GM12878 (cell line): ENCODE results near the gene TSLP. TPM values are rescaled to one million over a fixed set of nuclear protein-coding genes. Genes with fewer than 3 reads are reported as not detected.

Experiments used
- ATAC-seq: fragments of 200-7000 bp; cut with Tn5 transposase; 3 replicates; pipeline ENCODE4 v1.9.1; 2020; ENCODE audit warnings: mild to moderate bottlenecking, moderate library complexity
- BruUV-seq: library from RNA; stranded (reverse); fragments of 400-500 nt; replicated peaks from 2 replicates; lab custom pipeline; 2021; lab: Mats Ljungman, UMichigan
- CTCF ChIA-PET: fragments of 300-600 bp; sonication (Branson Sonifier 250); formaldehyde crosslinking; extraction: SDS; loops from one replicate; lab custom pipeline; 2021; ENCODE audit warnings: inconsistent platforms; lab: Yijun Ruan, JAX
- POLR2A ChIA-PET: fragments of 350-600 bp; formaldehyde crosslinking; extraction: SDS; loops from one replicate; lab custom pipeline; 2021; ENCODE audit warnings: inconsistent platforms; lab: Charles Lee
- RAD21 ChIA-PET: fragments of 300-600 bp; sonication (Branson Sonifier 250); formaldehyde crosslinking; loops from one replicate; lab custom pipeline; 2023; ENCODE audit warnings: antibody characterized with exemption; ENCODE audit not compliant: unreplicated experiment; lab: Charles Lee
- SMC1A ChIA-PET: fragments of 300-600 bp; sonication (Branson Sonifier 250); formaldehyde crosslinking; loops from one replicate; lab custom pipeline; 2023; ENCODE audit not compliant: unreplicated experiment, uncharacterized antibody; lab: Charles Lee
- DNase-seq: peaks from one replicate; pipeline ENCODE4 v3.0.0-alpha.2; 2011; ENCODE audit warnings: low read depth, low spot score
- FAIRE-seq: peaks from 3 replicates; lab custom pipeline; 2011; peaks lifted over from hg19 to GRCh38; lab: Jason Lieb, UNC
- H2AFZ ChIP-seq: 2 replicates; pipeline ENCODE4 v1.6.0; 2011; ENCODE audit warnings: low read depth, low read length, control low read depth; ENCODE audit not compliant: control insufficient read depth
- H3K27ac ChIP-seq: 2 replicates; pipeline ENCODE4 v1.5.1; 2011; ENCODE audit warnings: control low read depth; ENCODE audit not compliant: control insufficient read depth, insufficient read depth
- H3K27me3 ChIP-seq, 2 experiments: replicated peaks in 1 of 2; 2 replicates each; pipeline versions ENCODE4 v1.6.0 to v1.6.1; 2011; ENCODE audit warnings: low read length in 1 of 2; ENCODE audit not compliant: control insufficient read depth in 2 of 2, insufficient read depth in 2 of 2
- H3K36me3 ChIP-seq, 2 experiments: 2 replicates each; pipeline ENCODE4 v1.5.1; 2011; ENCODE audit warnings: low read length in 1 of 2; ENCODE audit not compliant: control insufficient read depth in 2 of 2, insufficient read depth in 2 of 2
- H3K4me1 ChIP-seq: 2 replicates; pipeline ENCODE4 v1.6.1; 2011; ENCODE audit warnings: mild to moderate bottlenecking, low read length, moderate library complexity, mixed read lengths; ENCODE audit not compliant: control insufficient read depth, insufficient read depth
- H3K4me2 ChIP-seq: 2 replicates; pipeline ENCODE4 v1.6.0; 2011; ENCODE audit warnings: control low read depth; ENCODE audit not compliant: control insufficient read depth, insufficient read depth
- H3K4me3 ChIP-seq: fragments of 200-600 bp; sonication (generic); 2 replicates; pipeline ENCODE4 v1.5.1; 2016
- H3K79me2 ChIP-seq: 2 replicates; pipeline ENCODE4 v1.6.0; 2011; ENCODE audit warnings: low read length; ENCODE audit not compliant: control insufficient read depth, insufficient read depth
- H3K9ac ChIP-seq: 2 replicates; pipeline ENCODE4 v1.8.0; 2011; ENCODE audit warnings: low read length, control low read depth, mixed read lengths; ENCODE audit not compliant: control insufficient read depth, insufficient read depth
- H3K9me3 ChIP-seq: replicated peaks from 3 replicates; pipeline ENCODE4 v1.5.1; 2011; ENCODE audit warnings: mild to moderate bottlenecking, low read length; ENCODE audit not compliant: control insufficient read depth, insufficient read depth
- H4K20me1 ChIP-seq: 2 replicates; pipeline ENCODE4 v1.6.0; 2011; ENCODE audit not compliant: control insufficient read depth, insufficient read depth
- ATF7 ChIP-seq: fragments of 450-650 bp; IDR thresholded peaks from 2 replicates; pipeline ENCODE4 v1.6.1; 2016; ENCODE audit warnings: low read depth, mild to moderate bottlenecking
- EP300 ChIP-seq, 2 experiments: fragments of 150-350 bp in 1 of 2; IDR thresholded peaks; 2 replicates each; pipeline ENCODE4 v1.6.1; 2011 to 2012; ENCODE audit warnings: low read depth in 2 of 2, low read length in 2 of 2, borderline replicate concordance in 1 of 2, improper control_type of control experiment in 1 of 2, inconsistent platforms in 1 of 2; ENCODE audit not compliant: control insufficient read depth in 1 of 2
- HDAC2 ChIP-seq: fragments of 200-600 bp; sonication (generic); IDR thresholded peaks from 2 replicates; pipeline ENCODE4 v1.6.1; 2017
- JUND ChIP-seq: IDR thresholded peaks from 2 replicates; pipeline ENCODE4 v1.6.1; 2012; ENCODE audit warnings: low read depth, mild to moderate bottlenecking, low read length, improper control_type of control experiment, moderate library complexity
- MYB ChIP-seq: fragments of 150-350 bp; IDR thresholded peaks from 2 replicates; pipeline ENCODE4 v1.6.1; 2014; ENCODE audit warnings: mild to moderate bottlenecking, low read depth, low read length, borderline replicate concordance
- PAX8 ChIP-seq: fragments of 450-650 bp; IDR thresholded peaks from 2 replicates; pipeline ENCODE4 v1.6.1; 2017; ENCODE audit warnings: mild to moderate bottlenecking, moderate library complexity
- WGBS: methylation state at CpG from one replicate; pipeline ENCODE4 v1.1.6; 2016; ENCODE audit warnings: low lambda C conversion rate; ENCODE audit not compliant: insufficient replicate concordance, insufficient coverage; ENCODE audit errors: missing lambda C conversion rate; 5-methylcytosine and 5-hydroxymethylcytosine counted together
- in situ Hi-C: fragments of 300-500 bp; cut with MboI; formaldehyde crosslinking; loops from 9 replicates; pipeline ENCODE4 v1.14.3; 2018; ENCODE audit warnings: mixed read lengths
- intact Hi-C: fragments of 100-400 bp; cut with micrococcal nuclease; formaldehyde crosslinking; loops from one replicate; pipeline ENCODE4 v1.14.2; 2022; ENCODE audit not compliant: unreplicated experiment
- polyA plus RNA-seq, 11 experiments: library from polyadenylated mRNA; depleted of rRNA in 4 of 11; unstranded in 6 of 11; stranded (reverse) in 5 of 11; fragments of >200 nt; fragmentation: Nextera tagmentation in 4 of 11; fragmentation: Illumina TruSeq in 1 of 11; extraction: Ambion mirVana in 4 of 11; extraction: Trizol in 1 of 11; gene quantifications; 1 replicate in 1 of 11; 2 replicates in 10 of 11; pipeline versions ENCODE4 v1.2.1 to v1.2.3, GENCODE V29; 2011 to 2016; ENCODE audit warnings: inconsistent platforms in 2 of 11, missing spikeins in 2 of 11, low read depth in 1 of 11
- total RNA-seq, 4 experiments: library from RNA; depleted of rRNA in 3 of 4; stranded (reverse); fragments of >200 nt in 3 of 4; fragmentation: Illumina TruSeq in 1 of 4; extraction: Trizol in 1 of 4; gene quantifications; 2 replicates each; pipeline versions ENCODE4 v1.2.1 to v1.2.3, GENCODE V29; 2013 to 2021
- TF ChIP-seq, protein P1 (sequence below): IDR thresholded peaks from 2 replicates; pipeline ENCODE4 v1.6.1; 2011; ENCODE audit warnings: borderline replicate concordance, low read depth, mild to moderate bottlenecking, moderate library complexity, mixed read lengths, low read length; ENCODE audit not compliant: insufficient read depth; ENCODE audit errors: extremely low read length

The TSLP gene
- total and polyA plus RNA-seq, 10 of the 15 experiments (the other 5 are each of a cell fraction or from before 2014, with no cell fraction given), result 0.05 to 0.32 TPM; not detected in 8

GRCh38 chr5:111028865-111029264 lies 42.6 kb upstream of the TSLP start:
- intact Hi-C loops, result no loop called here
- WGBS, result 22% methylated on average over 2 of the region's 2 CpGs
- SMC1A ChIA-PET, result no interaction called here
- TF ChIP-seq ATF7 (no peak), PAX8 (no peak), EP300 (IDR thresholded peaks at IDR 0.05; ENCODE audit: borderline replicate concordance in 1 of 2, control insufficient read depth in 1 of 2, low read depth in 2 of 2, low read length in 2 of 2) (no peak), HDAC2 (no peak), JUND (no peak), MYB (no peak)
- TF ChIP-seq, protein P1, sequence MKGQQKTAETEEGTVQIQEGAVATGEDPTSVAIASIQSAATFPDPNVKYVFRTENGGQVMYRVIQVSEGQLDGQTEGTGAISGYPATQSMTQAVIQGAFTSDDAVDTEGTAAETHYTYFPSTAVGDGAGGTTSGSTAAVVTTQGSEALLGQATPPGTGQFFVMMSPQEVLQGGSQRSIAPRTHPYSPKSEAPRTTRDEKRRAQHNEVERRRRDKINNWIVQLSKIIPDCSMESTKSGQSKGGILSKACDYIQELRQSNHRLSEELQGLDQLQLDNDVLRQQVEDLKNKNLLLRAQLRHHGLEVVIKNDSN, result no peak
- TF ChIP-seq, all 136 proteins: peak for 0
- H3K4me2 ChIP-seq, result no peak overlapping the region
- H3K36me3 ChIP-seq, result no peaks in the 10 kb centered on the region
- FAIRE-seq (no peak), DNase-seq (no peak), ATAC-seq (no peak)
- no peaks in the 10 kb centered on the region for H3K4me1 ChIP-seq
- no peak overlapping the region for H3K4me3 ChIP-seq
- in situ Hi-C loops, result no loop called here
- H3K27me3 ChIP-seq, result no peaks in the 10 kb centered on the region
- no peaks in the 10 kb centered on the region for H3K79me2 ChIP-seq
- CTCF ChIA-PET, result no interaction called here
- H4K20me1 ChIP-seq, result no peaks in the 10 kb centered on the region
- no peak overlapping the region for H3K9ac ChIP-seq
- BruUV-seq, result no TSS peak
- no peak overlapping the region for H2AFZ ChIP-seq
- RAD21 ChIA-PET, result no interaction called here
- H3K27ac ChIP-seq, result no peak overlapping the region
- no peaks in the 10 kb centered on the region for H3K9me3 ChIP-seq
- POLR2A ChIA-PET, result no interaction called here
